Posterior vena cava (tissue), 2 donors: ENCODE results near the gene ACAP1. TPM values are rescaled to one million over a fixed set of nuclear protein-coding genes. Genes with fewer than 3 reads are reported as not detected.
A peak's percentile ranks its signal among the peaks of the same experiment; 100 is the strongest.
"Not testable (repeated sequence)": the region's sequence is repeated elsewhere in the genome, so short reads cannot be mapped to it uniquely, and the experiment has no call there.

Experiments
- DNase-seq: peaks from one replicate; pipeline ENCODE4 v3.0.0-alpha.2; 2020; ENCODE audit warnings: low spot score
- intact Hi-C, 2 donors: fragments of 100-400 bp; cut with DNase I; formaldehyde crosslinking; loops; one replicate each; pipeline versions ENCODE4 v1.14.1 to v1.14.2; 2022 to 2023
- total RNA-seq, 2 donors: library from RNA; stranded (reverse); fragmentation: NEBNext Ultra II Directional; extraction: Animal tissue kit (Norgen Biotek cat#: 25700); gene quantifications; one replicate each; pipeline ENCODE4 v1.2.1, GENCODE V29; 2021
- donor health status: DM: yes; HTN: yes; CAD: no.
- donor health status: DM: yes; HTN: yes; CAD: no.

Gene ACAP1
- total RNA-seq, 2 donors from 2014 or later, result 11.9 to 15.2 TPM

DNA sequence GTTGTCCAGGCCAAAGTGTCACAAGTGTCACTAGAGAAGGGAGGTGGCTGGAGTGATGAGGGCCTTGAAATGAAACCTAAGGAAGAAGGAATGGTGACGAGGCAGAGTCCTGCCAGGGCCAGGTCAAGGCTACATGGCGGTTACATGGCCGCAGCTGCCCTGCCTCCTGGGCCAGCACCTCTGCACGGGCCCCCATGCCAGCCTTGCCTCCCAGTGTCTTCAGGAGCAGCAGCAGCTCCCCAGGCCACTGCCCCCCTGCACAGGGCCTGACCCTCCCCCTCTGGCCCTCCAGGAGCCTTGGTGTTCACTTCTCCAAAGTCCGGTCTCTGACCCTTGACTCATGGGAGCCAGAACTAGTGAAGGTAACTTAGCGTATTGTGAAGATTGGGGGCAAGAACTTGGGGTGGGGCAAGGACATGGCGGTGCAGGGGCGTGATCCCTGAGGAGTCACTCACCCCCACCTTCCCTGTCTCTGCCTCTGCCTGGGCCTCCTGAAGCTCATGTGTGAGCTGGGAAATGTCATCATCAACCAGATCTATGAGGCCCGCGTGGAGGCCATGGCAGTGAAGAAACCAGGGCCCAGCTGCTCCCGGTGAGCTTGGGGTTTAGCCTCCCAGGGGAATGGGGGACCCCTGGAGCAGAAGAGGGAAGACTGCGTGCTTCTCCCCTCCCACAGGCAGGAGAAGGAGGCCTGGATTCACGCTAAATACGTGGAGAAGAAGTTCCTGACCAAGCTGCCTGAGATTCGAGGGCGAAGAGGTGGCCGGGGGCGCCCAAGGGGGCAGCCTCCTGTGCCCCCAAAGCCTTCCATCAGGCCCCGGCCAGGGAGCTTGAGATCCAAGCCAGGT lies 11.5 kb downstream of the ACAP1 start:
- intact Hi-C loops, result loop anchor here (5.0 to 10.0 kb wide), 2 partner anchors 53 to 96 kb away; partner anchors contain the start of genes CTDNEP1 (in 1 of the 2), ELP5 (in 1 of the 2) and YBX2 (in 1 of the 2)
- DNase-seq, result no peak

DNA sequence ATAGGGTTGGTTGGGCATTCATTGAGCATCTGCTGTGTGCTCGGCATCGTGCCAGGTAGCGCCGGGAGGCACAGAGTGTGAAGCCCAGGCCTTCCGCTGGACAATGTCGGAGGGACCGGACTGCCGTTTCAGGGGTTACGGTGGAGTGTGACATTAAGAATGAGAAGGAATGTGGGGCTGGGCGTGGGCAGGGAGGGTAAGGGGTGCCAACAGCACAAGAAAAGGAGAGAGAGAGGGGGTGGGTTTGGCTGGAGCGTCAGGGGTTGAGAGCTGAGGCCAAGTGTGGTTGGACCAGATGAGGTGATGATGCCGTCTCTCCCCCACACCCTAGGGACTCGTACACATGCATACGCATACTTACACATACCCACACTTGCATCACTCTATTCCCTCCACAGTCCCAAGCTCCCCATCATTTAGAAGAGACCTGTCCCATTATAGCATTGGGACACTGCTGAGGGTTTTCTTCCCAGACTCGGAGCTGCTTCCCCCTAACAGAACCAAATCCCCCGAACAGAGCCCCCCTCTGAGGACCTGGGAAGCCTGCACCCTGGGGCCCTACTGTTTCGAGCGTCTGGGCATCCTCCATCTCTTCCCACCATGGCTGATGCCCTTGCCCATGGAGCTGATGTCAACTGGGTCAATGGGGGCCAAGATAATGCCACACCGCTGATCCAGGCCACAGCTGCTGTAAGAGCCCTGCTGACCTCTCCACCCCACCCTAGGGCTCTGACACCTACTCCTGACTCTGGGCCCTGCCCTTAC lies 12.3 kb downstream of the ACAP1 start:
- no peak for DNase-seq
- intact Hi-C loops, result loop anchor here (5.0 to 10.0 kb wide), 2 partner anchors 54 to 96 kb away; partner anchors contain the start of genes CTDNEP1 (in 1 of the 2), ELP5 (in 1 of the 2) and YBX2 (in 1 of the 2)

DNA sequence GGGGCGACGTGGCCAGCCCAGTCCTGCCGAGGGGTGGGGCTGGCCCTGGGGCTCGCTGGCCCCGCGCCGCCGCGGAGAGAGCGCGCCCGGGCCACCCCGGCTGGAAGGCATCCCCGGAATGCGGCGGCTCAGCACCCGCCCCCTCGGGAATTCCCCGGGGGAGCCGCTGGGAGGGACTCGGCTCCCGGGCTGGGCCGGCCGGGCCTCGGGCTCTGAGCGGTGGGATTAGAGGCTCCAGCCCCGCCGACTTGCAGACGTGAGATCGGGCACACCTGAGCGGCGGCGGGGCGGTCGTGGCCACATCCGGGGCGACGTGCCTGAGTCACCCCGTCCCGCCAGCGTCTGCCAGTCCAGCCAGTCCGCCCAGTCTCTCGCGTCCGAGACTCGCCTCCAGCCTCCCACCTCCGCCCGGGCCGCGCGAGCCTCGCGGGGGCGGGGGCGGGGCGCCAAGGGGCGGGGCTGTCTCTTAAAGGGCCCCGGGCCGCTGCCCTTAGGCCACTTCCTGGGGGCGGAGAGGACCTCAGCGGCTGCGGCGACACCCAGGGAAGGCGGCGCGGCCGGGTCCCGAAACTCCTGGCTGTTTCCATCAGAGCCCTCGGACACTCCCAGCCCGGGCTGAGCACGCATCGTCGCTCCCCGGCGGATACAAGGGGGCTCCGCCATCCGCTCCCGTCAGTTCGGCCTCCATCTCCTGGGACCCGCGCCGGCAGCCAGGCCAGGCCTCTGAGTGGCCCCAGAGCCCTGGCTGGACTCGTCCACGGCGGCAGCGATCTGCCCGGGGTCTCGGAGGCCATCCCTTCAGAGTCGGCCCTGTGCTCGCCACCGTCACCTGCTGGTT lies 15.6 kb downstream of the ACAP1 start, which contains the start of gene KCTD11:
KCTD11 (plus strand) TSS at position 498 of the 838 bp plus-strand sequence.
- DNase-seq, result peak; percentile 98
- intact Hi-C loops, result loop anchor here in 1 of 2 donors (10.0 kb wide), 2 partner anchors 83 to 213 kb away; partner anchors contain the start of genes FGF11, SENP3 and TMEM102

DNA sequence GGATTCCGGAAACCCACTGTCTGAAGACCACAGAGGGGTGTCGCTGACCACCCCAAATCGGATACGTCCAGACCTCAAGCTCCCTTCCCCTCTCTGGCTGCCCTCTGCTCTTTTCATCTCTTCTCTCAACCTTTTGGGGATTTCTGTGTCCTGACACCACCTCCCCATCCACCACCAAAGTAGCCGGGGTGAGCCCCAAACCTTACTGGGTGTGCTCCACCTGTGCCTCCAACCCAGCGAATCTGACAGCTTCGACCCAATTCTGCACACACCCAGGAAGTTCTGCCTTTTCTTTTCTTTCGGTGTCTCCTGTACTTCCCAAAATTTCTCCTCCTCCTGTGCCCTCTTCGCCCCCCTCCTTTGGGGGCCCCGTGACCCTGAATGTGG lies 16.2 kb downstream of the ACAP1 start:
- intact Hi-C loops, result loop anchor here in 1 of 2 donors (10.0 kb wide), 2 partner anchors 82 to 212 kb away; partner anchors contain the start of genes FGF11, SENP3 and TMEM102
- no peak for DNase-seq

DNA sequence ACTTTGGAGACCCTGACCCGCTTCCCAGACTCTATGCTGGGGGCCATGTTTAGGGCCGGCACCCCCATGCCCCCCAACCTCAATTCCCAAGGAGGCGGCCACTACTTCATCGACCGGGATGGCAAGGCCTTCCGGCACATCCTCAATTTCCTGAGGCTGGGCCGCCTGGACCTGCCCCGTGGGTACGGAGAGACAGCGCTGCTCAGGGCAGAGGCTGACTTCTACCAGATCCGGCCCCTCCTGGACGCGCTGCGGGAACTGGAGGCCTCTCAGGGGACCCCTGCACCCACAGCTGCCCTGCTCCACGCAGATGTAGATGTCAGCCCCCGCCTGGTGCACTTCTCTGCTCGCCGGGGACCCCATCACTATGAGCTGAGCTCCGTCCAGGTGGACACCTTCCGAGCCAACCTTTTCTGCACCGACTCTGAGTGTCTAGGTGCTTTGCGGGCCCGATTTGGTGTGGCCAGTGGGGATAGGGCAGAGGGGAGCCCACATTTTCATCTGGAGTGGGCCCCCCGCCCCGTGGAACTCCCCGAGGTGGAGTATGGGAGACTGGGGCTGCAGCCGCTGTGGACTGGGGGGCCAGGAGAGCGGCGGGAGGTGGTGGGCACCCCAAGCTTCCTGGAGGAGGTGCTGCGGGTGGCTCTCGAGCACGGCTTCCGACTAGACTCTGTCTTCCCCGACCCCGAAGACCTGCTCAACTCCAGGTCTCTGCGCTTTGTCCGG lies 16.7 kb downstream of the ACAP1 start:
- DNase-seq, result no peak
- intact Hi-C loops, result loop anchor here in 1 of 2 donors (10.0 kb wide), 2 partner anchors 82 to 212 kb away; partner anchors contain the start of genes FGF11, SENP3 and TMEM102

GRCh38 chr17:7354262-7354843 lies 18.0 kb downstream of the ACAP1 start:
- DNase-seq, result no peak
- intact Hi-C loops, result loop anchor here in 1 of 2 donors (10.0 kb wide), 2 partner anchors 80 to 210 kb away; partner anchors contain the start of genes FGF11, SENP3 and TMEM102

DNA sequence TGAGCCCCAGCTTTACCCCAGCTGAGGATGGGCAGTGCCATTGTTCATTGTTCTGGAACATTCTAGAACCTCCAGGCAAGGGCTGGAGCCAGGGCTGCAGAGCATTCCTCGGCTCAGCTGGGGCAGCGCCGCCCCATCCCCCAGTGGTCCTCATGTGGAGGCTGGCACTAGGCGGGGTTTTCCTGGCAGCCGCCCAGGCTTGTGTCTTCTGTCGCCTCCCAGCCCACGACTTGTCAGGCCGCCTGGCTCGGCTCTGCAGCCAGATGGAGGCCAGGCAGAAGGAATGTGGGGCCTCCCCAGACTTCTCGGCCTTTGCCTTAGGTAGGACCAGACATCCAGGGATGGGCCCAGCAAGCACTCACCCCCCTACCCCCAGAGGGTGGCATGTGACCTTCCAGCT lies 18.7 kb downstream of the ACAP1 start, which contains the start of gene TMEM95:
TMEM95 (plus strand) TSS at position 104 of the 400 bp plus-strand sequence; CDS start at position 153, 49 bp downstream.
- intact Hi-C loops, result loop anchor here in 1 of 2 donors (5.0 to 10.0 kb wide), 3 partner anchors 80 to 210 kb away; partner anchors contain the start of genes FGF11, SENP3 and TMEM102
- DNase-seq, result no peak

- intact Hi-C loops, result loop anchor here in 1 of 2 donors (5.0 to 10.0 kb wide), 3 partner anchors 79 to 209 kb away; partner anchors contain the start of genes FGF11, SENP3 and TMEM102
- DNase-seq, result no peak
Observed at GRCh38 chr17:7355573-7355972, 19.2 kb downstream of the ACAP1 start.

DNA sequence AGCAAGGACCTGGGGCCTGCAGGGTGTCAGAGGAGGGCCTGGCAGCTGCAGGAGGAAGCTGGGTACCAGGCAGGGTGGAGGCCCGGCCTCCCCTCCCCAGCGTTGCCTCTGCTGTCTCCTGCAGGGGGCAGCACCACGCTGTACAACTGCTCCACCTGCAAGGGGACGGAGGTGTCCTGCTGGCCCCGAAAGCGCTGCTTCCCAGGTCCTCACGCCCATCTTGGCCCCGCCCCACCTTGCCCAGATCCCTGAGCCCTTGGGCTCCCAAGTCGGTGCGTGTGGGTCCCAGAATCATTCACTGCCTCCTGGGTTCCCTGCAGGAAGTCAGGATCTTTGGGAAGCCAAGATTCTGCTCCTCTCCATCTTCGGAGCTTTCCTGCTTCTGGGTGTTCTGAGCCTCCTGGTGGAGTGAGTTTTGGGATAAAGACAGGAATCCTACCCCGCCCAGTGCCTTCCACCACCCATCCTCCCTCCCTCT lies 19.8 kb downstream of the ACAP1 start:
- intact Hi-C loops, result loop anchor here in 1 of 2 donors (5.0 to 10.0 kb wide), 3 partner anchors 79 to 209 kb away; partner anchors contain the start of genes FGF11, SENP3 and TMEM102
- DNase-seq, result peak; percentile 91

- intact Hi-C loops, result loop anchor here in 1 of 2 donors (5.0 to 10.0 kb wide), 3 partner anchors 78 to 208 kb away; partner anchors contain the start of genes FGF11, SENP3 and TMEM102
- no peak for DNase-seq
Observed at GRCh38 chr17:7356756-7357155, 20.4 kb downstream of the ACAP1 start.

- intact Hi-C loops, result loop anchor here in 1 of 2 donors (5.0 to 10.0 kb wide), 3 partner anchors 77 to 207 kb away; partner anchors contain the start of genes FGF11, SENP3 and TMEM102
- no peak for DNase-seq
Observed at GRCh38 chr17:7357381-7357780, 21.1 kb downstream of the ACAP1 start.

DNA sequence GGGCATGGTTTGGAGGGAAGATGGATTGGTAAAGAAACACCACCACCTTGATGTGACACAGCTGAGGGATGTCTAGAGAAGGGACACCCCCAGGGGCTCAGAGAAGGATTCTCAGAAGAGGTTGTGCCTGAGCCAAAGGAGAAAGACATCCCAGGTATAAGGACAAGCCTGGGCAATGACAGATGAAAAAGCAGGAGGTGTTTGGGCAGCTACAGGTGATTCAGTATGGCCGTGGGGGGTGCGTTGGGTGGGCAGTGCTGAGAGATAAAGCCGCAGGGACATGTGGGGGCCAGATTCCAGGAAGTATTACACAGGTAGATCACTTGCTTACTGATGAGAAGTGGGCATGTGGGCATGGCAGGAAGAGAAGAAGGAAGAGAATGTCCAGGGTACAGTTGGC lies 25.6 kb downstream of the ACAP1 start:
- DNase-seq, result no peak
- intact Hi-C loops, result no loop called here

DNA sequence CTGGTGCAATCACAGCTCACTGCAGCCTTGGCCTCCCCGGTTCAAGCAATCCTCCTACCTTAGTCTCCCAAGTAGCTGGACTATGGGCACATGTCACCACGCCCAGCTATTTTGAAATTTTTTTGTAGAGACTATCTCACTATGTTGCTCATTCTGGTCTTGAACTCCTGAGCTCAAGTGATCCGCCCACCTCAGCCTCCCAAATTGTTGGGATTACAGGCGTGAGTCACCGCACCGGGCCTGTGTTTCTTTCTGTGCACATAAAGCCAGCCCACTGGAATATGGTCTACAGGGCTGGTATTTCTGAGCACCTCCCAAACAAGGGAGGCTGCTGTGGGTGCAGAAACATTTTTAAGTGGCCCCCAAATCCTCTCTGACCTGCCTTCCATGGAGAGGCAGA lies 27.0 kb downstream of the ACAP1 start:
- DNase-seq, result no peak
- intact Hi-C loops, result no loop called here

DNA sequence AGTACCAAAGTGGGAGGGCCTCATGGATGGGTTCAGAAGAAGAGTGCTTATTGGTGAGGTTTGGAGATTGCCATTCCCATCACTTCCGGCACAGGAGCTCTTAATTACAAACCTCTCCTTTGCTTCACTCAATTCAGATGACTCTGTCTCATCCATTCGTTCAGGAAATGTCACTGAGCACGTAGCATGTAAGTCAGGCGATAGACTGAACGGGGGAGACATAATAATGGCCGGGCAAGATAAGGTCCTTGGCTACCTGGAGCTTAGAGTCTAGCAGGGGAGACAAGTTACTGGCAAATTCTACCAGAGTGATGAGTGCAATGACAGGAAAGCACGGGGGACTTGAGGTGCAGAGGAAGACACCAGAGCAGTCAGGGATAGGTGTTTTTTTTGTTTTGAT lies 29.6 kb downstream of the ACAP1 start:
- intact Hi-C loops, DNase-seq: not testable (repeated sequence)

DNA sequence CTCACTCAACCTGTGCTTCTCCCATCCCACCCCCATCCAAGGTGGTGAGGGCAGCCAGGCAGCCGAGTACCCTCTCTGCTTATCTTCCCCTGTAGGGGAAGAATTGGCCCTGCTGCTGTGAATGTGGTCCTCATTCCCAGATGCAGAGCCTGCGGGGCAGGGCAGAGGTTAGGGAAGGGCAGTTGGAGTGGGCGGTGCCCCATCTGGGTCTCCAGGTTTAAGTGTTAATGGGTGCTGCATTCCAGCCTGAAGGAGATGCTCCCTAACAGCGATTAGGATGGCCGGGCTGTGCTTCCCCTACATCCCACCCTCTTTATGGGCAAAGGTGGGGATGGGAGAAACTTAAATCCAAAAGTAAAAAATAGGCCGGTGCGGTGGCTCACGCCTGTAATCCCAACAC lies 30.8 kb downstream of the ACAP1 start:
- DNase-seq, result no peak
- intact Hi-C loops, result no loop called here

GRCh38 chr17:7367918-7368598 lies 31.7 kb downstream of the ACAP1 start:
- intact Hi-C loops, result no loop called here

More at GRCh38 chr17:7367918-7368598, 31.7 kb downstream of the ACAP1 start:
- no peak for DNase-seq
